ENCODE measurements around the gene CCBE1. TPM values are rescaled to one million over a fixed set of nuclear protein-coding genes. Genes with fewer than 3 reads are reported as not detected.

Gene CCBE1
- total and polyA plus RNA-seq, 12 donors, result 0.24 to 10.3 (median 1.3) TPM

GRCh38 chr18:59660786-59661743, 36.2 kb downstream of the CCBE1 start:
- no peak for ATAC-seq
- WGBS, 2 donors, result 72 to 79% methylated on average over 8 of the region's 8 CpGs
- intact Hi-C loops (cut with DNase I), result no loop called here
- H3K9me3 ChIP-seq, result no peaks in the 10 kb centered on the region
- no peak for DNase-seq
- no peaks in the 10 kb centered on the region for H3K36me3 ChIP-seq
- no peak overlapping the region for H3K27ac ChIP-seq
- H3K4me3 ChIP-seq, result no peak overlapping the region
- H3K27me3 ChIP-seq, result peaks cover 0 to 10% (median 0%) of the 10 kb centered on the region in 7 donors
- no peak for TF ChIP-seq CTCF (IDR thresholded peaks at IDR 0.05)
- peaks cover 0 to 8% (median 0%) of the 10 kb centered on the region in 9 donors for H3K4me1 ChIP-seq

GRCh38 chr18:59660366-59660765, 36.9 kb downstream of the CCBE1 start:
- DNase-seq (no peak), ATAC-seq (no peak)
- H3K27me3 ChIP-seq, result peaks cover 0 to 10% (median 0%) of the 10 kb centered on the region in 7 donors
- H3K9me3 ChIP-seq, result no peaks in the 10 kb centered on the region
- H3K27ac ChIP-seq, result no peak overlapping the region
- H3K36me3 ChIP-seq, result no peaks in the 10 kb centered on the region
- intact Hi-C loops (cut with DNase I), result no loop called here
- H3K4me1 ChIP-seq, result peaks cover 0 to 8% (median 0%) of the 10 kb centered on the region in 9 donors
- 63 to 66% methylated on average over 4 of the region's 4 CpGs for WGBS, 2 donors
- H3K4me3 ChIP-seq, result peak overlapping the region in 3 of 10 donors; percentile 16 to 28 (median 27)
- no peak for TF ChIP-seq CTCF (IDR thresholded peaks at IDR 0.05)

GRCh38 chr18:59659508-59660170, 37.6 kb downstream of the CCBE1 start:
- intact Hi-C loops (cut with DNase I), result no loop called here
- H3K9me3 ChIP-seq, result no peaks in the 10 kb centered on the region
- 76 to 78% methylated on average over 14 of the region's 14 CpGs for WGBS, 2 donors
- H3K4me1 ChIP-seq, result peaks cover 0 to 2% (median 0%) of the 10 kb centered on the region in 9 donors
- H3K4me3 ChIP-seq, result peak overlapping the region in 6 of 10 donors; percentile 3 to 29 (median 22)
- H3K27me3 ChIP-seq, result peaks cover 0 to 10% (median 0%) of the 10 kb centered on the region in 7 donors
- no peak overlapping the region for H3K27ac ChIP-seq
- ATAC-seq (no peak), DNase-seq (no peak)
- H3K36me3 ChIP-seq, result no peaks in the 10 kb centered on the region
- no peak for TF ChIP-seq CTCF (IDR thresholded peaks at IDR 0.05)

- DNase-seq (no peak), ATAC-seq (no peak)
- Histone ChIP-seq H3K4me3 (no peak overlapping the region), H3K36me3 (no peaks in the 10 kb centered on the region), H3K4me1 (no peaks in the 10 kb centered on the region), H3K27ac (no peak overlapping the region), H3K27me3 (peaks cover 0 to 10% (median 0%) of the 10 kb centered on the region in 7 donors), H3K9me3 (no peaks in the 10 kb centered on the region)
- WGBS, 2 donors, result 92 to 94% methylated on average over 7 of the region's 7 CpGs
- TF ChIP-seq CTCF (IDR thresholded peaks at IDR 0.05), result no peak
- intact Hi-C loops (cut with DNase I), result no loop called here
Observed at GRCh38 chr18:59658941-59659340, 38.3 kb downstream of the CCBE1 start.
